Lower leg skin (tissue), 4 donors: ENCODE results near the gene RAPGEF6. TPM values are rescaled to one million over a fixed set of nuclear protein-coding genes. Genes with fewer than 3 reads are reported as not detected.

ENCODE experiments used
- DNase-seq, 2 donors: peaks; one replicate each; pipeline ENCODE4 v3.0.0-alpha.2; 2019; ENCODE audit warnings: low spot score in 2 of 2
- H3K4me3 ChIP-seq: fragments of 200-600 bp; sonication (generic); 2 replicates; pipeline ENCODE4 v1.5.1; 2017; ENCODE audit warnings: mild to moderate bottlenecking, low read depth; ENCODE audit not compliant: poor library complexity, severe bottlenecking
- POLR2A ChIP-seq, 2 donors: fragments of 450-650 bp; IDR thresholded peaks; one replicate each; pipeline ENCODE4 v1.6.1; 2016 to 2017; ENCODE audit warnings: antibody characterized with exemption in 2 of 2, mild to moderate bottlenecking in 1 of 2, moderate library complexity in 1 of 2
- WGBS, 2 donors: methylation state at CpG; one replicate each; pipeline ENCODE4 v1.1.5; 2018; 5-methylcytosine and 5-hydroxymethylcytosine counted together
- intact Hi-C: fragments of 100-400 bp; cut with DNase I; formaldehyde crosslinking; loops from one replicate; pipeline ENCODE4 v1.15.0; 2023; ENCODE audit warnings: low total_unique reads
- total RNA-seq, 4 donors: library from RNA; depleted of rRNA; stranded (reverse); fragments of >200 nt; gene quantifications; one replicate each; pipeline ENCODE4 v1.1.0, GENCODE V29; 2016
- TF ChIP-seq, protein P1 (sequence below), 3 donors: fragments of 450-650 bp; IDR thresholded peaks; one replicate each; pipeline ENCODE4 v1.5.1; 2016; ENCODE audit warnings: antibody characterized with exemption in 3 of 3, mild to moderate bottlenecking in 3 of 3, moderate library complexity in 2 of 3

Gene RAPGEF6
- total RNA-seq, 4 donors from 2014 or later, result 16.8 to 20.2 (median 18.9) TPM

DNA sequence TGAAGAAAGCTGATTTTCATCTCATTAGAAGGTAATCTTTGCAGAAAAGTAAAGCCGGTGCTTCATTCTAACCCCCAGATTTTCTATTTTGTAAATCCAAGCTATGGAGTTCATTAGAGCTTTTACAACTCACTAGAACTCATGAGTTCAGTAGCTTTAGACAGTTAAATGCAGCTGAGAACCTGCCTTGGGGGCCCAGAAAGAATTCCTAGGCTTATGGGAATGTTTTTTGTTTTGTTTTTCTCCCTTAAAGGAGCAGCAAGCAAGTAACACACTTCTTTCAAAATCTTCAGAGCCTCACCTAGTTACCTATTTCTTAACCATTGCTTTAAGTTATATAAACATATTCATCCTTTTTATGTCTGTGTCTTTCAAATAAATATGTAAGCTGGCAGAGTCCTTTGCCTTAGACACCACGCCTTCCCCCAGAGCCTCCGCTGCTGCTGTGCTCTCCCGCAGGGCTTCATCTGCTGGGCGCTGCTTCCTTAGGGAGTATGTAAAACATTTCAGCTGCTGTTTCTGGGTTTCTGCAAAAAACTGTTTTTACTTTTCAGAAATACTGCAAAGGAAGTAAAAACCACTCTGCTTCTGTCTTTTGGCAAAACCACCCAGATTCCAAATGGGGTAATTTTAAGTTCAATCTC is 238.3 kb downstream of the RAPGEF6 start:
- TF ChIP-seq, protein P1, sequence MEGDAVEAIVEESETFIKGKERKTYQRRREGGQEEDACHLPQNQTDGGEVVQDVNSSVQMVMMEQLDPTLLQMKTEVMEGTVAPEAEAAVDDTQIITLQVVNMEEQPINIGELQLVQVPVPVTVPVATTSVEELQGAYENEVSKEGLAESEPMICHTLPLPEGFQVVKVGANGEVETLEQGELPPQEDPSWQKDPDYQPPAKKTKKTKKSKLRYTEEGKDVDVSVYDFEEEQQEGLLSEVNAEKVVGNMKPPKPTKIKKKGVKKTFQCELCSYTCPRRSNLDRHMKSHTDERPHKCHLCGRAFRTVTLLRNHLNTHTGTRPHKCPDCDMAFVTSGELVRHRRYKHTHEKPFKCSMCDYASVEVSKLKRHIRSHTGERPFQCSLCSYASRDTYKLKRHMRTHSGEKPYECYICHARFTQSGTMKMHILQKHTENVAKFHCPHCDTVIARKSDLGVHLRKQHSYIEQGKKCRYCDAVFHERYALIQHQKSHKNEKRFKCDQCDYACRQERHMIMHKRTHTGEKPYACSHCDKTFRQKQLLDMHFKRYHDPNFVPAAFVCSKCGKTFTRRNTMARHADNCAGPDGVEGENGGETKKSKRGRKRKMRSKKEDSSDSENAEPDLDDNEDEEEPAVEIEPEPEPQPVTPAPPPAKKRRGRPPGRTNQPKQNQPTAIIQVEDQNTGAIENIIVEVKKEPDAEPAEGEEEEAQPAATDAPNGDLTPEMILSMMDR (IDR thresholded peaks at IDR 0.05), result no peak
- TF ChIP-seq POLR2A (IDR thresholded peaks at IDR 0.05), result no peak
- intact Hi-C loops, result no loop called here

DNA sequence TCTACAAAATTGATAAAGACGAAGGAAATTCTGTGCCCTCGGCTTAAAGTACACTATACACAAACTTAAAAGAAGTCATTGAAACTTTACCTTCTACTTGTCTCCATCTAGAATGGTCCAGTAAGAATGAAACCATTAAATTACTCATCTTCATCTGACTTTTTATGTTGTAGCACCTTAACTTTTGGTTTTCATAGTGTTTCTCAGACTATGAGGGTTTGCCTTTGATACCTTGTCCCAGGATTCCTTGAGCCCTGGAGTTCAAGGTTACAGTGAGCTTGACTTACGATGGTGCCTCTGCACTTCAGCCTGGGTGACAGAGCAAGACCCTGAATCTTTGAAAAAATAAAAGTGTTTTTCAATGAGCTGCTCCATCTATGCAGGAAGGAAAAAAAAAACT is 239.0 kb downstream of the RAPGEF6 start:
- 94 to 96% methylated on average over 3 of the region's 3 CpGs for WGBS, 2 donors
- DNase-seq, result no peak
- no peak overlapping the region for H3K4me3 ChIP-seq
- intact Hi-C loops, result no loop called here
- TF ChIP-seq, protein P1 (IDR thresholded peaks at IDR 0.05), result no peak
- no peak for TF ChIP-seq POLR2A (IDR thresholded peaks at IDR 0.05)

More for the DNA sequence above, 238.3 kb downstream of the RAPGEF6 start:
- DNase-seq, result no peak
- no peak overlapping the region for H3K4me3 ChIP-seq
- 50 to 57% methylated on average over 5 of the region's 5 CpGs for WGBS, 2 donors

DNA sequence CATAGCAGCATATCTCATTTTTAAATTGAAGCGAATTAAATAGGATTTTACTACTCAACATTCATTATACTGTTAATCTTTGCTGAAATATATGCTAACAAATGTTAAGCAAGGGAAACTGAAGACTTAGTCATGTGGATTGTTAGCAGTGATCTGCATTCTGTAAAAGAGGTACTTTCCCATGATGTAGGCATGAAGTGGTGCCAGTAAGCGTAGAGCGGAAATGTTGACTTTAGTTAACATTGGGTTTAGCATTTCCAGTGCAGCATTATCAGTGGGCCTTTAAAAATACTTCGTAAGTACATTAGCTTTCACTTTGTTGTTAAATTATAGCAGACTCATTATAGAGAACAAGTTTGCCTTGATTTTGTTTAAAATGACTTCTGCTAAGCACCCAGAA is 240.9 kb downstream of the RAPGEF6 start:
- 78 to 87% methylated on average over 4 of the region's 4 CpGs for whole genome bisulfite sequencing, 2 donors
- intact Hi-C loops, result no loop called here
- no peak for TF ChIP-seq POLR2A (IDR thresholded peaks at IDR 0.05)
- TF ChIP-seq, protein P1 (IDR thresholded peaks at IDR 0.05), result no peak
- no peak overlapping the region for H3K4me3 ChIP-seq
- DNase-seq, result no peak

DNA sequence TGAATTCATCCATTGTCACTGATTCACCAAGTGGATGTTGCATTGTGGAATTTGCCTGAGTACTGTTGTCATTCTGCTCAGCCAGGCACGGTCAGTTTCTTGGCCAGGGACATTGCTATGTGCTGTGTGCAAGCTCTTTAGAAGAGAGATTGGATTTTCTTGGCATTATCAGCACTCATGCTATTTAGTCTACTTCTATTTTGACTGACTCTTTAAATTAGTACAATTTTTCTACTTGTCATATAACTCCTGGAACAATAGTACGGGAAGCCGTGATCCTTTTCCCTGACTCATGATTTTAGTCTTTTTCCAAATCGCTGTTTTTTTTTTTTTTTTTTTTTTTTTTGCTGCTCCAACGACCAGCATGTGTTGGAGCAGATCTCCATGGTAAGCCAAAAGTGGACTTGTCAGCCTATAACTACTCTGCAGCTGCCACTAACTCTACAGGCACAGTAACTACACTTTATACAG is 241.5 kb downstream of the RAPGEF6 start:
- intact Hi-C loops, result no loop called here
- no peak for DNase-seq
- 65 to 75% methylated on average over 5 of the region's 5 CpGs for WGBS, 2 donors
- no peak for TF ChIP-seq POLR2A (IDR thresholded peaks at IDR 0.05)
- TF ChIP-seq, protein P1 (IDR thresholded peaks at IDR 0.05), result no peak
- H3K4me3 ChIP-seq, result no peak overlapping the region

DNA sequence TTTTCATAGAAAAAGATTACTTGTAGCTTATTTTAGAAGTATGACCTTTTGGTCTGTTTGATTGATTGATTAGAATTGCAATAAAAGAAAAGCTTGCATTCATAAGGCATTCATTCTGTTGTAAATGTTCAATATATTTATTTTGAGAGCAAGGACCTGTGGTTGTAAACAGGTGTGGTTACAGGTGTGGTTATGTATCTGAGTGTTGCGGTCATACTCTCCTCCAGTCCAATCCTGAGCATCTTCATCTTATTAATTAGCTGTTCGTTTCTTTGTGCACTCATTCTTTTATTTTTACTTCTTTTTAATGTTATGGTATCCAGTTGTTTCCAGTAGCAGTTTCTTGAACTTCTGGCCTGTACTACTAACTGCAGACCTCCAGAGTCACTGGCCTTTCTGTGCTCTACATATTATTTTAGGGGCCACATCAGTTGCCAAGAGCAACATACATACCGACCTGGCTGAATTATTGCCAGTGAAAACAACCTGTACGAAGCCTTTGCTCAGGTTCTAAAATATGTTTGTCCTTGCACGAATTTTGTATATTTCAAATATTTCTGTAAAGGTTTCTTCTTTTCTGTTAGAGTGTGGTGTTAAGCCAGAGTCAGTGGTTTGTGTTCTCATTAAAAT is 242.4 kb downstream of the RAPGEF6 start:
- intact Hi-C loops, result no loop called here
- TF ChIP-seq, protein P1 (IDR thresholded peaks at IDR 0.05), result no peak
- TF ChIP-seq POLR2A (IDR thresholded peaks at IDR 0.05), result no peak
- 80 to 89% methylated on average over 5 of the region's 5 CpGs for WGBS, 2 donors
- DNase-seq, result no peak
- no peak overlapping the region for H3K4me3 ChIP-seq
